Glutamatergic neuron (in vitro differentiated cells): ENCODE data around the gene EEFSEC. TPM values are rescaled to one million over a fixed set of nuclear protein-coding genes. Genes with fewer than 3 reads are reported as not detected.

ENCODE experiments used
- DNase-seq: peaks from one replicate; pipeline ENCODE4 v3.0.0; 2022
- H3K27ac Mint-ChIP-seq: one replicate; pipeline ENCODE4 v1.8.0; 2020; ENCODE audit warnings: mild to moderate bottlenecking, mixed read lengths, inconsistent platforms; ENCODE audit not compliant: unreplicated experiment
- H3K27me3 Mint-ChIP-seq: one replicate; pipeline ENCODE4 v1.8.0; 2020; ENCODE audit warnings: mild to moderate bottlenecking, moderate library complexity, mixed read lengths, inconsistent platforms; ENCODE audit not compliant: unreplicated experiment
- H3K36me3 Mint-ChIP-seq: one replicate; pipeline ENCODE4 v1.8.0; 2020; ENCODE audit warnings: mild to moderate bottlenecking, mixed read lengths, inconsistent platforms; ENCODE audit not compliant: unreplicated experiment
- H3K4me1 Mint-ChIP-seq: one replicate; pipeline ENCODE4 v1.8.0; 2020; ENCODE audit warnings: mild to moderate bottlenecking, low read depth, mixed read lengths, inconsistent platforms; ENCODE audit not compliant: unreplicated experiment
- H3K4me3 Mint-ChIP-seq: one replicate; pipeline ENCODE4 v1.8.0; 2020; ENCODE audit warnings: mild to moderate bottlenecking, mixed read lengths, inconsistent platforms; ENCODE audit not compliant: unreplicated experiment
- H3K9me3 Mint-ChIP-seq: one replicate; pipeline ENCODE4 v1.8.0; 2020; ENCODE audit warnings: mild to moderate bottlenecking, moderate library complexity, mixed read lengths, inconsistent platforms; ENCODE audit not compliant: unreplicated experiment
- total RNA-seq: library from RNA; stranded (reverse); fragmentation: NEBNext Ultra II Directional; extraction: Animal tissue kit (Norgen Biotek cat#: 25700); gene quantifications from one replicate; pipeline ENCODE4 v1.2.1, GENCODE V29; 2021; ENCODE audit not compliant: unreplicated experiment
- TF ChIP-seq, protein P1 (sequence below): fragments of 200-600 bp; sonication (generic); IDR thresholded peaks from one replicate; pipeline ENCODE4 v1.5.0; 2021; ENCODE audit not compliant: partially characterized antibody, unreplicated experiment

EEFSEC gene
- total RNA-seq, 1 donor from 2014 or later, result 8.3 TPM

DNA sequence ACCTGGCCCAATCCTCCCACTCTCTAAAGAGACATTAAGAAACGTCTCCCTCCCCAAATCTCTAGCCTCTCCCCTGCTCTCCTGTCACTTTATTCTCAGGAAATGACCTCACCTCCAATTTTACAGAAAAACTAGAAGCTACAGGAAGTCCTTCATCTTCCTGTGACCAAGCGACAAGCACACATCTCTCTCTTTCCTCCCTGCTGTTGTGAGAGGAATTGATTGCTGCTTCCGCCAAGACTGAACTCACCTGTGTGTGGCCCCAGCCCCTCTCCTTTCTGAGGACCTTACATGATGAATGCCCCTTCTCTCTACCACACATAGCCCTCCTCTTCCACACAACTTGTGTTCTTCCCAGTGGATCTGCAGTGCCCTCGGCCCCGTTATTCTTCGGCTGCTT is 295.2 kb downstream of the EEFSEC start:
- Mint-ChIP-seq H3K36me3 (peaks cover 17% of the 10 kb centered on the region), H3K9me3 (peaks cover 8% of the 10 kb centered on the region), H3K4me1 (no peaks in the 10 kb centered on the region), H3K27me3 (peaks cover 13% of the 10 kb centered on the region), H3K4me3 (no peak overlapping the region), H3K27ac (no peak overlapping the region)
- TF ChIP-seq, protein P1, sequence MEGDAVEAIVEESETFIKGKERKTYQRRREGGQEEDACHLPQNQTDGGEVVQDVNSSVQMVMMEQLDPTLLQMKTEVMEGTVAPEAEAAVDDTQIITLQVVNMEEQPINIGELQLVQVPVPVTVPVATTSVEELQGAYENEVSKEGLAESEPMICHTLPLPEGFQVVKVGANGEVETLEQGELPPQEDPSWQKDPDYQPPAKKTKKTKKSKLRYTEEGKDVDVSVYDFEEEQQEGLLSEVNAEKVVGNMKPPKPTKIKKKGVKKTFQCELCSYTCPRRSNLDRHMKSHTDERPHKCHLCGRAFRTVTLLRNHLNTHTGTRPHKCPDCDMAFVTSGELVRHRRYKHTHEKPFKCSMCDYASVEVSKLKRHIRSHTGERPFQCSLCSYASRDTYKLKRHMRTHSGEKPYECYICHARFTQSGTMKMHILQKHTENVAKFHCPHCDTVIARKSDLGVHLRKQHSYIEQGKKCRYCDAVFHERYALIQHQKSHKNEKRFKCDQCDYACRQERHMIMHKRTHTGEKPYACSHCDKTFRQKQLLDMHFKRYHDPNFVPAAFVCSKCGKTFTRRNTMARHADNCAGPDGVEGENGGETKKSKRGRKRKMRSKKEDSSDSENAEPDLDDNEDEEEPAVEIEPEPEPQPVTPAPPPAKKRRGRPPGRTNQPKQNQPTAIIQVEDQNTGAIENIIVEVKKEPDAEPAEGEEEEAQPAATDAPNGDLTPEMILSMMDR, result no peak
- DNase-seq, result no peak

DNA sequence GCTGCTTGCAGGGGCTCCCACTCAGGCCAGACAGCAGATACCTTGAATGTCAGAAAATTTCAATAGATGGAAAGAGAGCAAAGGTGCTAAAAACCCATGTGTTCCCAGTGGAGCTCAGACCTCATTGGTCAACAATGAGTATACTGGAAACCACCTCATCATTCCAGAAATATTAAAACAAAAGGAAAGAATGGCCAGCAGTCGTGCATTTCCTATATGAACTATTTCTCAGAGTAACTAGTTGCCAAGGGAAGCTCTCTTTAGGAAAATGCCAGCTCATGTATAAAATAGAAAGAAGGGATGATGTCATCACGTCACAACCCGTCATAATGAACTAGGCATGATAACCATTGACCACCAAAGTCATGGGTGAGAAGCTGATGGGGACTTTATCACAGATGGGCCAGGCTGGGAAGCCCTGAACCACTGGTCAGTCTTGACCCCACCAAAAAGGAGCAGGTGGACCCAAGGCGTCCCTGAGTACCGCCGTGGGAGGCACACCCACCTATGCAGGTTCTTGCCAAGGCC is 295.9 kb downstream of the EEFSEC start:
- peaks cover 13% of the 10 kb centered on the region for H3K27me3 Mint-ChIP-seq
- H3K9me3 Mint-ChIP-seq, result peaks cover 8% of the 10 kb centered on the region
- TF ChIP-seq, protein P1, result no peak
- DNase-seq, result no peak
- peaks cover 17% of the 10 kb centered on the region for H3K36me3 Mint-ChIP-seq
- H3K4me1 Mint-ChIP-seq, result no peaks in the 10 kb centered on the region
- H3K4me3 Mint-ChIP-seq, result no peak overlapping the region
- no peak overlapping the region for H3K27ac Mint-ChIP-seq

DNA sequence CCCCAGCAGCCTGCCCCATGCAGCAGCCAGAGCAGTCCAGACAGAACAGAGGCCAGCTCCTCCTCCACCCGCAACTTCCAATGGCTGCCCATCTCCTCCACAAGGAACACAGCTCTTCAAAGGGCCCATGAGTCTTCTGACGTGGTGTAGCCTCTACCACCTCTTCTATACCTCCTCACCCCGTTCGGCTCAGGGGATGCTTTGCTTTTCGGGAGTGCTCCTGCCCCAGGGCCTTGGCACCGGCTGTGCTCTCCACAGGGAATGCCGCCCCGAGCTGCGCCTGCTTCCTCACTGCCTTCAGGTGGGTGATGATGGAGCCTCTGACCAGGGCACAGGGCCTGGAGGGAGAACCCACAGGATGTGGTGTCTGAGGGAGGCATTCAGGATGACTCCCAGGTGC is 298.8 kb downstream of the EEFSEC start:
- H3K36me3 Mint-ChIP-seq, result peaks cover 19% of the 10 kb centered on the region
- peaks cover 6% of the 10 kb centered on the region for H3K9me3 Mint-ChIP-seq
- DNase-seq, result no peak
- H3K4me3 Mint-ChIP-seq, result no peak overlapping the region
- H3K27ac Mint-ChIP-seq, result no peak overlapping the region
- no peaks in the 10 kb centered on the region for H3K4me1 Mint-ChIP-seq
- TF ChIP-seq, protein P1, result no peak
- peaks cover 14% of the 10 kb centered on the region for H3K27me3 Mint-ChIP-seq

DNA sequence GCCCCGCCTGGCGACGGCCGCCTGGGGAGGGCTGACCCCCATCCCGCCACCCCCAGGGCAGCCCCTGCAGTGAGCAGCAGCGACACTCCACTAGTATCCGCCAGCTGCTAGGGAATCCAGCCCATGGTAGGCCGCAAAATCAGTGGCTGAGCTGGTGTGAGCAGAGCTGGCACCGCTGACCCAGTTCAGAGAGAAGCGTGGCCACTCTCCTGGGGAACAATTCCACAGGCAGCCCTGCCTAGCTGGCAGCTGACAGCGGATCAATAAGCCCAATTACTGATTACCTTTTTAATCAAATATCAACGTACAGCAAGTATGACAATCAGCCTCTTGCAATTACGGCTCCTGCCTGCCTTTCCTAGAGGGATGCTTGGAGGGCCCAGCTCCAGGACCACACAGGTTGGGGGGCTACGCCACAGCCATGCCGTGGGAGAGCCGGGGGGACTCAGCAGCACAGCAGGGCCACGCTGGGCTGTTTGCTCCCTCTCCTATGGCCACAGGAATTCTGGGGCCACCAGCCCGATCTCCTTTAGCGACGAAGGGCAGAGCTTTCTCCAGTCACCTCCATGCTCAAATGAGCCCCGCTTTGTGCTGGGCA is 299.5 kb downstream of the EEFSEC start:
- Mint-ChIP-seq H3K27ac (no peak overlapping the region), H3K27me3 (peaks cover 14% of the 10 kb centered on the region), H3K9me3 (peaks cover 6% of the 10 kb centered on the region), H3K4me1 (peaks cover under 1% of the 10 kb centered on the region), H3K4me3 (no peak overlapping the region), H3K36me3 (peaks cover 19% of the 10 kb centered on the region)
- no peak for DNase-seq
- TF ChIP-seq, protein P1, result no peak

DNA sequence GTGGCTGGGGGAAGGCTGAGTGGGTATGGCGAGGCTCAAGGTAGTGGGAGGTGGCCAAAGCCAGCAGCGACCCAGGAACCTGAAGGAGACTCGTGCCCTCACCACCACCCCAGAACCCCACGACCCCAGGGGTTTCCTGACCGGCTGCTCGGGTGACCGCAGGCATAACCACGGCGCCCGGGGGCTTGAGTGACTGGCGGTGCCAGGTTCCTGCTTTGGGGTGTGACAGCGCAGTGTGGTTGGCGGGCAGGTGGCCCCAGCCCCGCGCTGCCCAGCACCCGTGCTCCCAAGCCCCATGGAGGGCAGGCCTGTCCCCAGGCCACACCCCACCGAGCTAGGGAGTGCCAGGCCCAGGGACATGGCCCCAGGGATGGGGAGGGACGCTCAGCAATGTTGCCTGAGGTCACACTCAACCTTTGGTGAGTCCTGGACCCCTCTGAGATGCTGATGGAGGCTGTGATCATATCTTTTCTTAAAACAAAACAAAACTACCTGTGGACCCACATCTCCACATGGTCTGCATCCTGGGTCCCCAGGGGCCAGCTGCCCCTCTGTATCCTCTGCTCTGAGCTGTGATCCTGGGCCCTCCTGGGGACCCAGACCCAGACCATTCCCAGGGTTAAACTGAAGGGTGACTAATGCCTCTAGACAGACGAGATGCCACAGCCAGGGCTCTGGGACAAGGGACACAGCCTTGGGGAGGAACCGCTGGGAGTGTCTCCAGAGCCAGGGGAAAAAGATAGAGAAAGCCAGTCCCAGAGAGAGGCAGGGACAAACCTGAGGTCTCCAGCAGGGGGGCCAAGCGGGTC is 300.4 kb downstream of the EEFSEC start:
- Mint-ChIP-seq H3K36me3 (peaks cover 17% of the 10 kb centered on the region), H3K27me3 (peaks cover 14% of the 10 kb centered on the region)

More for the DNA sequence above, 300.4 kb downstream of the EEFSEC start:
- Mint-ChIP-seq H3K4me1 (peaks cover 6% of the 10 kb centered on the region), H3K27ac (no peak overlapping the region), H3K4me3 (no peak overlapping the region), H3K9me3 (peaks cover 4% of the 10 kb centered on the region)
- TF ChIP-seq, protein P1, result no peak
- DNase-seq, result no peak
